GM21360 (cell line): Measurements from ENCODE around the gene RADIL.

Source experiments
- ATAC-seq: cut with Tn5 transposase; IDR thresholded peaks from one replicate; pipeline ENCODE4 v1.9.1; 2021; ENCODE audit warnings: mild to moderate bottlenecking, moderate library complexity; ENCODE audit not compliant: unreplicated experiment

Gene RADIL

GRCh38 chr7:4779118-4779517 lies 104.4 kb downstream of the RADIL start:
- no peak for ATAC-seq

GRCh38 chr7:4775848-4776623 lies 107.5 kb downstream of the RADIL start:
- peak; percentile 20 for ATAC-seq

GRCh38 chr7:4775250-4775847 lies 108.2 kb downstream of the RADIL start, which contains the start of gene AP5Z1:
Gene AP5Z1 (plus strand): TSS chr7:4775623. CDS start chr7:4775716, 93 bp downstream.
- peak; percentile 93 for ATAC-seq

DNA sequence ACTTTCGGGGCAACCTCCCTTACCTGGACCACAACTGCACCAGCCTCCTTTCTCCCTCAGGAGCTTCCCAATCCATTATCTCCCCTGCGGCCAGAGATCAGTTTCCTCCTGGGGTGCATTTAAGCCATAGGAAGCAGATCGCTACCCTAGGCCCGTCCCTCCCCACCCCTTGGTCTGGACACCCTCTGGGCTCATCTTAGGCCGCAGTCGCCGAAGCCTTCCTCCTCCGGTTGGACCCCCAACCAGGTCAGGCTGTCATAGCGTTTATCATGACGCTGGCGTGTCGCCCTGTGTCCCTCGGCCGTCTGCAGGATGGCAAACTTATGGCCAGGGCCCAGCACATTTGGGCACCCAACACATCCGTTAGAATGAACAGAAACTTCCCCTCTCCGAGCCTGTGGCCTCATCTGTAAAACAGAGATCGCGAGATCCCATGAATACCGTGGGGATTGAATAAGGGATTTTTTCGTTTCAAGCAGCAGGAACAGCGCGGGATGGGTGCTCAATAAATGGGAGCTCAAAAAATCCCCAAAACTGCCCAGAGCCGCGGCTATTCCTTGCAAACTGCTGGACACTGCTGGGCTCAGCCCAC lies 108.8 kb downstream of the RADIL start:
- peak; percentile 28 for ATAC-seq

DNA sequence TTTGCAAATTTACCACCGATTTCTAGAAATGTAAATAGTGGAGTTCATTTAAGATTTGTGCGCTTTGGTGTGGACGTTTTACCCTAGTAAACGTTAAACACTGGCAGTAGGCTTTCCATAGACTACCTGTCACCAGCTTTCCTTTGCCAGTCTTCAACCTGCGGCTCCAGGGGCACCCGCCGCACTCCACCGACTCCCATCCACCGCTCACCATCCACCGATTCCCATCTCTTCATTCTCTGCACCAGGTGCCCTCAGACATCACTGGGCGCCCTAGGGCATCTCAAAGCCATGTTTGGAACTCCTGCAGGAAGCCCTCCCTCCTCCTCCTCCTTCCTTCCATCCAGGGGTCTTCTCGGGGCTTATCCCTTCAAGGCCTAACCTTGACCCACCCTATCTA lies 109.5 kb downstream of the RADIL start:
- ATAC-seq, result no peak

DNA sequence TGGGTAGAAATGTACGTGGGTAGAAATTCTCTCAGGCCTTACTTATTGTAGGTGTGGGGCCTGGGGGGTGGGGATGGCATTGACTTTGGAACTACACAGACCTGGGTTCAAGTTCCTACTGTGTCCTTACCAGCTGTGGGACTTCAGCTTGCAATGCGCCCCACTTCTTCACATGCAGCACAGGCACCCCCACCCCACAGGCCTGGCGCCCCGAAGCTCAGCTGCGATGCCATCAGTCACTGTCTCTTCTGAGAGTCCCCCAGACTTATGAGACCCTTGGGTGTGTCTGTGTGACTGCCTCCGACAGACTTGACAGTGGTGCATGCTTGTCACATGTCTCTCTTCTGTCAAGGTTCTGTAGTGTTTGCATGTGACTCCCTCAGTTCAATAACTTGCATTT lies 111.2 kb downstream of the RADIL start:
- ATAC-seq, result no peak

- no peak for ATAC-seq
Measured at GRCh38 chr7:4771737-4772136, 111.8 kb downstream of the RADIL start.

DNA sequence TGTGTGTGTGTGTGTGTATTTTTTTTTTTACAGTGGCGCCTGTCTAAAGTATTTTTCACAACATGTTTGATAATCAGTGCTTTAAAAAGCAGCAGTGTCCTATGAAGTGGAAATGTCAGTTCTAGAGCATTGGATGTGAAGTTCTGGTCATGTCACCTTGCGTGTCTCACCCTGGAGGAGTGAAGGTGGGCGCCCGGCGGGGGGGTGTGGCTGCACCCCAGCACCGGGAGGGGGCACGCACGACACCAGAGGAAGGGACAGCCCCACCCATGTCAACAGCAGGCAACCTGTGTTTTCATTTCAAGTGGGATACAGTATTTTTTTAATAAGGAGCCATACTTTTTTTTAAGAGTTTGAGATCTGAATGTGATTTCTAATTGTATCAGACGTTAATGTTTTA lies 112.6 kb downstream of the RADIL start:
- no peak for ATAC-seq

DNA sequence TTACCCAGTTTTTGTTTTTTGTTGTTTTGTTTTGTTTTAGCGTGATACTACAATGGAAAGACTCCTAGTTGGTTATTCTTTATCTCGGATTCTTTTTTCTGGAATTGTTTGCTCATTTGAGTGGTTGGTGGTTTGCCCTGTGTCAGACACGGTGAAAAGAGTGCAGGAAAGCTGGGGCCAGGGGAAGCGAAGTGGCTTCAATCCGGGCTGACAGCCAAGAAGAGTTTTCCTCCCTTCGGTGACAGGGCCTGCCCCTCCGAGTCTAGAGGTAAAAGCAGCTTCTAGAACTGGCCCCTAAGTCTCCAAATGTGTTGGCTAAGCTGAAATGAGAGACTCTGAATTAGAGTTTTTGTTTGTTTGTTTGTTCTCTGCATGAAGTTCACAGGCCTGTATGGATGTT lies 113.8 kb downstream of the RADIL start:
- no peak for ATAC-seq

DNA sequence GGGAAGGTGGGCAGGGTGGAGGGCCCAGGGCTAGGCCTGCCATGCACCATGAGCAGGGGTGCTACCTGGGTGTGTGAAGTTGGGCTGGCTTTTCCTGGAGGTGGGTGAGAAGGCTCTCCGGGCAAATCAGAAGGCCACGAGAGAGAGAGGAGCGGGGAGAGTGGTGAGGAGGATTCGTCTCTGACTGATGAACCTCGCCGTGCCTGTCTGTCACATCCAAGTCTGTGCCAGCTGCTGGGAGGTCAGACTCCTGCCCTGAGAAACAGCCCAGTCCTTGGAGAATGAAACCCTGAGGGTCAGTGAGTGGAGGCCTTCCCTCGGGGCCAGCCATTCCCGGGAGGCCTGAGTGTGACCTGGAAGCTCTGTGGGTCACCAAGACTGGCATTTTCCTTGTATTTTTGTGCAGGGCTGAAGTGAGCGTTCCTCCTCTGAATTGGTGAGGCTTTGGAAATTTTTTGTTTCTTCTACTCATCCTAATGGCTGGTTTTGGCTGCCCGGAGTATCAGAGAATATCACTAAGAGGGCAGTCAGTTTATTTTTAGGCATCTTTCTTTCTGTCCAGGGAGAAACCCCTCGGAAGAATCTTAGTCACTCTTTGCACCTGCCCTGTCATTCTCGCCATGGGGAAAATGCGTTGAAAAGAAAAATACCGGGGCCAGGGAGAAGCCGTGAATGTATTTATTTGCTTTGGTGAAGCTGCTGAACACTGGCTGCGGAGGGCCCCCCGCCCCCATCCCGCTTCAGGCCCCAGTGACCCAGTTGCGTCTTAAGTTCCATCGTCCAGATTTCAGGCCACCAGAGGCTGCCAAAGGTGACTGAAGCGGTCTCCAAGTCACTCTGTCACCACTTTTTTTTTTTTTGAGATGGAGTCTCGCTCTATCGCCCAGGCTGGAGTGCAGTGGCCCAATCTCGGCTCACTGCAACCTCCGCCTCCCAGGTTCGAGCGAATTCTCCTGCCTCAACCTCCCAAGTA lies 114.6 kb downstream of the RADIL start:
- no peak for ATAC-seq

- no peak for ATAC-seq
Measured at GRCh38 chr7:4766666-4767519, 116.6 kb downstream of the RADIL start.

DNA sequence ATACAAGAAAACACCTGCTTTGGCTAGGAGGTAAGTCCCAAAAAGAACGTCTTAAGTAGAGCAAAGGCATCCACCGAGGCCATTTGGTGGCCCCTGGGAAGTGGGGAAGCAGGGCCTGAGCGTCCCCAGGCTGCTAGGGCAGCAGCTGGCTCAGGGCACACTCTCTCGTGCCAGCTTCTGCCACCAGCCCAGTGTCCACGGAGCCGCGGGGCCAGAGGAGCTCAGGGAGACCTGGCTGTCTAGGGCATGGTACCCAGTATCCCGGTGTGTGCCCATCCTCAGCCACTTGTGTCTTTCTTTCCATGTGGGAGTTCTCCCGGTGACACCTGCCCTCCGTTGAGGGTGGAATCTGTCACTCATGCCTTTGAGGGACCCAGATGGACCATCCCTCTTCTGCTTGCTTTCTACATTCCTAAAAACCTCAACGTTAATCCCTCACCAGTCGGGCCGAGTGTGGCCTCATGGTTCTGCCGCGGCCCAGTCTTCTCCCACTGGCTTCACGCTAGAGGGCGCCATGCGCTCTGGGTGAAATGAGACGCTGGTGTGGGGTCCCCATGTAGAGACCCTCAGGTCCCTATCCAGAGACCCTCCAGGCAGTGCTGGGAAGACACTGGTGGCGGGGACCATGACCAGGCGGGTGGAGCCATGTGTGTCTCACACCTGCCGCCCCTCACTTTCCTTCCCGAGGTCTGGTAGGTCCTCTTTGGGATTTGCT lies 117.6 kb downstream of the RADIL start:
- ATAC-seq, result no peak

DNA sequence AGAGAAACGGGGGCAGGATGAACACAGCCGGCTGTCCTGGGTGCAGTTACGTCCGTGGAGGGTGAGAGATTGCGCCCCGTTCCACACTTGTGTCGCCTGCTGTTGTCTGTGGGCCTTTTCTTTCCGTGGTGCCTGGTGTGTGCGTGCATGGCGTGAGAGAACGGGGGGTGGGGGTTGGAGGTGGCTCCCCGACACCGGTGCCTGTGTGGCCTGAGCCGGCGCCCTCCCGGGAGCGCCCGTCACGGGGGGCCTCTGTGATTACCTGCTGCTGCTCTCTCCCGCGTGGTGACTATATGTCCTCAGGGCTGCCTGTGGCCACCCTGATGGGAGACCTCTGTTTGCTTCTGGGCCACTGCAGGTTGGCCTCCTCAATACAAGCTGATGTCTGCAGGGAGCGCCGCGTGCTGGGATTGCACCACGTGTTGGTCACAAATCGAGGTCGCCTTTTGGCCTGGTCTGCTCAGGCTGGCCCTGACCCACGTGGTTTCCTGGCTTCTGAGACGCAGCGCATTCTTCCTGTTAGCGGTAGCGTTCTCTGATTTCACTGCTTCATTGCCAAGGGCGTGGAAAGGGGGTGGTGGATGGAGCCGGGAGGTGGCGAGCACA lies 119.0 kb downstream of the RADIL start:
- no peak for ATAC-seq

DNA sequence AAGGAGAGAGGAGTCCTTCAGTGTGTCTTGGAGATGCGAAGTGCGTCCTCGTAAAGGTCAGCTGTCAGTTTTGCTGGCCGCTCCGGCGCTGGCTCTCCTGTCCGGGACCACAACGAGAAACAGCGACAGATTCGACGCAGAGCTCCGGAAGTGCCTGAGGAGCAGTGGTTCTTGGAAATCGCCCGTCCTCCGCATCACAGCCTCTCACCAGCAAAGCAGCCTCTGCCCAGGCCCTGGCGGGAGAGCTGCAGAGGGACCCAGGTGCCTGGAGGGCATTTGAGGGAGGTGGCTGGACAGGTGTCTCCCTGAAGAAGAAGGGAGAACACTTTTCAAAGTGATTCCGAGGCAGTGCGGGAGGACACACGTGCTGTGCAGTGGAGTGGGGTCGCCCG lies 119.7 kb downstream of the RADIL start:
- no peak for ATAC-seq

DNA sequence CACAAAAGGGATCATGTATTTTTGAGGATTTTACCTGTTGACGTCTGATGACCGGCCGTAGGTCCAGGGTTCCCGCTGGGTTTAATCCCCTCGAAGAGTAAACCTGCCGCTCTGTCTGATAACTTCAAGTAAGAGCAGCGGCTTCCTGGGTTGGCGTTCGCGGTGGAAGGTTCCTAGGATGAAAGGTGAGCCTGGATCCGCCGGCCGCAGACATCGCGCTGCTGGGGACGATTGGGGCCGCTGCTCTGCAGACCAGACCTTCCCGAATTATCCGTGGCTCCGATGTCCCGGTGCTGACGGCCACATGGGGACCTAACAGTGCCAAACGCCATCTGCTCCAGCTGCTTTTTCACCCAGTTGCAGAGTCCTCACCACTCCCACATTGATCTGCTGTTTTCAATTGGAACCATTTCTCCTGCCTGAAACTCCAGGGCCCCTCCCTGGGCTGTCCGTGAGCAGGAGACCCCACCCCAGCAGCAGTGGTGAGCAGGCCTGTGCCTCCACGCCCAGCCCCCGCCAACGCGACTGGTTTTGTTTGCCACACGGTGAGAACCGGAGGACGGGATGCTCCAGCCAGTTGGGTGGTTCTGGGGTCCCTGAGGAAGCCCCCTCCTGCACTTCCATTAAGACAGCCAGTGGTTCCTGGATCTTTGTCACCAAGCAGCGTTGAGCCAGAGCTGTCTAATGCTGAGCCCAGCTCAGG lies 120.3 kb downstream of the RADIL start:
- no peak for ATAC-seq

GRCh38 chr7:4762121-4763055 lies 121.1 kb downstream of the RADIL start:
- no peak for ATAC-seq

DNA sequence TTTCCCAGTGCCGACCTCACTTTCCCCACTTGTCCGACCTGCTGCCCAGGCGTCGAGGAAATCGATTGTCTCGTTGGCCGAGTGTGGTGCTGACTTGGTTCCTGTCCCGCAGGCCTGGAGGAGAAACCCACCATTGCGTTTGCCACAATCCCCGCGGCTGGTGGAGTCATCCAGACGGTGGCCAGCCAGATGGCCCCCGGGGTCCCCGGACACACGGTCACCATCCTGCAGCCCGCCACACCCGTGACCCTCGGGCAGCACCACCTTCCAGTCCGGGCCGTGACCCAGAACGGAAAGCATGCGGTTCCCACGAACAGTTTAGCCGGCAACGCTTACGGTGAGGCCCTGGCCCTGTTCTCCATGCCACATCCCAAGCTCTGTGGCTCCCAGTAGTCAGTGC lies 122.6 kb downstream of the RADIL start:
- ATAC-seq, result no peak
